Panc1 (cell line): ENCODE results near the gene FBXO10. TPM values are rescaled to one million over a fixed set of nuclear protein-coding genes. Genes with fewer than 3 reads are reported as not detected.

Experiments
- ATAC-seq: fragments of 200-7000 bp; cut with Tn5 transposase; 2 replicates; pipeline ENCODE4 v1.9.1; 2020; ENCODE audit warnings: mild to moderate bottlenecking, moderate library complexity
- BruUV-seq: library from RNA; stranded (reverse); fragments of 400-500 nt; replicated peaks from 2 replicates; lab custom pipeline; 2021; lab: Mats Ljungman, UMichigan
- CTCF ChIA-PET: fragments of 300-600 bp; sonication (Branson Sonifier 250); formaldehyde crosslinking; loops from one replicate; lab custom pipeline; 2022; ENCODE audit warnings: antibody characterized with exemption; lab: Charles Lee
- POLR2A ChIA-PET: fragments of 300-600 bp; sonication (Branson Sonifier 250); formaldehyde crosslinking; loops from one replicate; lab custom pipeline; 2022; ENCODE audit warnings: antibody characterized with exemption; lab: Charles Lee
- DNase-seq: peaks from one replicate; pipeline ENCODE4 v3.0.0-alpha.2; 2010; ENCODE audit warnings: low read depth, low spot score
- H3K27ac ChIP-seq: 2 replicates; pipeline ENCODE4 v1.5.1; 2011; ENCODE audit warnings: mild to moderate bottlenecking, low read length, inconsistent platforms
- H3K27me3 ChIP-seq: fragments of 200-500 bp; sonication (Bioruptor generic); 2 replicates; pipeline ENCODE4 v1.6.0; 2014; ENCODE audit warnings: low read length, inconsistent platforms; ENCODE audit not compliant: control insufficient read depth, insufficient read depth
- H3K36me3 ChIP-seq: fragments of 200-500 bp; sonication (Bioruptor generic); 2 replicates; pipeline ENCODE4 v1.5.1; 2014; ENCODE audit warnings: inconsistent platforms, mild to moderate bottlenecking, low read length, moderate library complexity; ENCODE audit not compliant: control insufficient read depth, insufficient read depth
- H3K4me1 ChIP-seq: 2 replicates; pipeline ENCODE4 v1.5.1; 2011; ENCODE audit warnings: inconsistent platforms, mild to moderate bottlenecking, low read length, moderate library complexity; ENCODE audit not compliant: control insufficient read depth, insufficient read depth
- H3K4me3 ChIP-seq, 2 experiments: 2 replicates each; pipeline ENCODE4 v1.5.1; 2011 to 2012; ENCODE audit warnings: low read depth in 2 of 2, low read length in 2 of 2, mild to moderate bottlenecking in 2 of 2, inconsistent platforms in 1 of 2, moderate library complexity in 1 of 2
- H3K9me3 ChIP-seq: fragments of 200-500 bp; sonication (Bioruptor generic); 2 replicates; pipeline ENCODE4 v1.5.1; 2014; ENCODE audit warnings: low read depth, mild to moderate bottlenecking, inconsistent platforms, low read length, moderate library complexity; ENCODE audit not compliant: control insufficient read depth, insufficient read depth
- CTCF ChIP-seq: fragments of 450-650 bp; IDR thresholded peaks from 2 replicates; pipeline ENCODE4 v1.5.1; 2017; ENCODE audit warnings: mild to moderate bottlenecking
- POLR2AphosphoS5 ChIP-seq: IDR thresholded peaks from 2 replicates; pipeline ENCODE4 v1.6.1; 2012; ENCODE audit warnings: mild to moderate bottlenecking, low read depth, low read length, moderate library complexity
- SIN3A ChIP-seq: IDR thresholded peaks from 2 replicates; pipeline ENCODE4 v1.6.1; 2012; ENCODE audit warnings: low read depth, mild to moderate bottlenecking, low read length, moderate library complexity, borderline replicate concordance; ENCODE audit not compliant: insufficient read depth
- TCF7L2 ChIP-seq: IDR thresholded peaks from 2 replicates; pipeline ENCODE4 v1.6.1; 2011; ENCODE audit warnings: mild to moderate bottlenecking, low read depth, low read length, inconsistent platforms
- in situ Hi-C: cut with HindIII; loops from 2 replicates; pipeline ENCODE4 v1.10.0; 2016; ENCODE audit warnings: low sequenced_read_pairs, low pct_unique_long_range_greater_than_20kb
- intact Hi-C: fragments of 100-400 bp; cut with micrococcal nuclease; formaldehyde crosslinking; loops from one replicate; pipeline ENCODE4 v1.10.0; 2022; ENCODE audit not compliant: unreplicated experiment
- total RNA-seq: library from RNA; stranded (reverse); gene quantifications from one replicate; pipeline ENCODE4 v1.2.1, GENCODE V29; 2021; ENCODE audit not compliant: unreplicated experiment
- TF ChIP-seq, protein P1 (sequence below), 2 experiments: IDR thresholded peaks; 2 replicates each; pipeline ENCODE4 v1.6.1; 2011 to 2012; ENCODE audit warnings: low read depth in 2 of 2, control low read depth in 1 of 2, low read length in 1 of 2, mild to moderate bottlenecking in 1 of 2, moderate library complexity in 1 of 2; ENCODE audit not compliant: insufficient read depth in 1 of 2

Gene FBXO10
- total RNA-seq, 1 experiment from 2014 or later, result 39.8 TPM

GRCh38 chr9:37491939-37492338, 84.2 kb downstream of the FBXO10 start:
- CTCF ChIA-PET, result no interaction called here
- Histone ChIP-seq H3K4me3 (no peak overlapping the region), H3K36me3 (peaks cover 69% of the 10 kb centered on the region), H3K27ac (no peak overlapping the region), H3K9me3 (no peaks in the 10 kb centered on the region), H3K27me3 (no peaks in the 10 kb centered on the region), H3K4me1 (peaks cover 11% of the 10 kb centered on the region)
- in situ Hi-C loops (no loop called here), intact Hi-C loops (loop anchor here (10.0 kb wide), 1 partner anchor 243 kb away; no protein-coding TSS in a partner anchor)
- DNase-seq, result no peak
- TF ChIP-seq TCF7L2, result no peak
- no peak for TF ChIP-seq SIN3A
- TF ChIP-seq, protein P1, sequence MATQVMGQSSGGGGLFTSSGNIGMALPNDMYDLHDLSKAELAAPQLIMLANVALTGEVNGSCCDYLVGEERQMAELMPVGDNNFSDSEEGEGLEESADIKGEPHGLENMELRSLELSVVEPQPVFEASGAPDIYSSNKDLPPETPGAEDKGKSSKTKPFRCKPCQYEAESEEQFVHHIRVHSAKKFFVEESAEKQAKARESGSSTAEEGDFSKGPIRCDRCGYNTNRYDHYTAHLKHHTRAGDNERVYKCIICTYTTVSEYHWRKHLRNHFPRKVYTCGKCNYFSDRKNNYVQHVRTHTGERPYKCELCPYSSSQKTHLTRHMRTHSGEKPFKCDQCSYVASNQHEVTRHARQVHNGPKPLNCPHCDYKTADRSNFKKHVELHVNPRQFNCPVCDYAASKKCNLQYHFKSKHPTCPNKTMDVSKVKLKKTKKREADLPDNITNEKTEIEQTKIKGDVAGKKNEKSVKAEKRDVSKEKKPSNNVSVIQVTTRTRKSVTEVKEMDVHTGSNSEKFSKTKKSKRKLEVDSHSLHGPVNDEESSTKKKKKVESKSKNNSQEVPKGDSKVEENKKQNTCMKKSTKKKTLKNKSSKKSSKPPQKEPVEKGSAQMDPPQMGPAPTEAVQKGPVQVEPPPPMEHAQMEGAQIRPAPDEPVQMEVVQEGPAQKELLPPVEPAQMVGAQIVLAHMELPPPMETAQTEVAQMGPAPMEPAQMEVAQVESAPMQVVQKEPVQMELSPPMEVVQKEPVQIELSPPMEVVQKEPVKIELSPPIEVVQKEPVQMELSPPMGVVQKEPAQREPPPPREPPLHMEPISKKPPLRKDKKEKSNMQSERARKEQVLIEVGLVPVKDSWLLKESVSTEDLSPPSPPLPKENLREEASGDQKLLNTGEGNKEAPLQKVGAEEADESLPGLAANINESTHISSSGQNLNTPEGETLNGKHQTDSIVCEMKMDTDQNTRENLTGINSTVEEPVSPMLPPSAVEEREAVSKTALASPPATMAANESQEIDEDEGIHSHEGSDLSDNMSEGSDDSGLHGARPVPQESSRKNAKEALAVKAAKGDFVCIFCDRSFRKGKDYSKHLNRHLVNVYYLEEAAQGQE (IDR thresholded peaks at IDR 0.05; ENCODE audit: insufficient read depth in 1 of 2, low read depth in 2 of 2, low read length in 1 of 2), result no peak
- TF ChIP-seq CTCF, result no peak
- no peak for TF ChIP-seq POLR2AphosphoS5
- POLR2A ChIA-PET, result no interaction called here
- BruUV-seq, result no TSS peak
- ATAC-seq, result no peak

GRCh38 chr9:37486616-37487548, 89.3 kb downstream of the FBXO10 start:
- peak overlapping the region; percentile 91 for H3K27ac ChIP-seq
- peak overlapping the region; percentile 67 to 96 for H3K4me3 ChIP-seq
- in situ Hi-C loops, result no loop called here
- H3K27me3 ChIP-seq, result no peaks in the 10 kb centered on the region
- no peak for DNase-seq
- no peaks in the 10 kb centered on the region for H3K9me3 ChIP-seq
- H3K4me1 ChIP-seq, result peaks cover 24% of the 10 kb centered on the region
- no peak for ATAC-seq
- ChIA-PET POLR2A (interaction anchor here (0.5 to 1.2 kb wide), 2 partner anchors 25 to 66 kb away, joined by 3 read pairs; no protein-coding TSS in a partner anchor), CTCF (no interaction called here)
- intact Hi-C loops, result loop anchor here (5.0 kb wide), 1 partner anchor 95 kb away; no protein-coding TSS in a partner anchor
- TF ChIP-seq CTCF (no peak), POLR2AphosphoS5 (no peak), SIN3A (no peak), TCF7L2 (no peak)
- TF ChIP-seq, protein P1 (IDR thresholded peaks at IDR 0.05; ENCODE audit: insufficient read depth in 1 of 2, low read depth in 2 of 2, low read length in 1 of 2), result no peak
- peaks cover 27% of the 10 kb centered on the region for H3K36me3 ChIP-seq
- TSS peak; percentile 65 for BruUV-seq
